Stimulated activated naive CD8-positive, alpha-beta T cell treated with anti-CD3 and anti-CD28 coated beads, Interleukin-15, Interleukin-2, amounts not matched to agents 100 U/mL and 50 U/mL, for 24 hours (primary cell): ENCODE measurements around the gene TMEM201.

Experiments used
- ATAC-seq: fragments of 150-1000 bp; cut with Tn5 transposase; one replicate; pipeline ENCODE4 v1.10.0; 2021
- DNase-seq: peaks from one replicate; pipeline ENCODE4 v3.0.0; 2021

TMEM201 gene

GRCh38 chr1:9577423-9577822 is 11.3 kb upstream of the TMEM201 start:
- ATAC-seq (no peak), DNase-seq (no peak)

- no peak for ATAC-seq
- DNase-seq, result no peak
These were observed 7.8 kb upstream of the TMEM201 start for GRCh38 chr1:9580942-9581341.

- no peak for ATAC-seq
- no peak for DNase-seq
These were observed 2.5 kb upstream of the TMEM201 start for GRCh38 chr1:9586147-9586766.

- peak; percentile 11 for ATAC-seq
- DNase-seq, result peak; percentile 58
These were observed 520 bp downstream of the TMEM201 start for GRCh38 chr1:9589144-9589718.

GRCh38 chr1:9589719-9590157 is 1.0 kb downstream of the TMEM201 start:
- DNase-seq (no peak), ATAC-seq (no peak)

GRCh38 chr1:9590201-9590600 is 1.5 kb downstream of the TMEM201 start:
- ATAC-seq (no peak), DNase-seq (no peak)

- DNase-seq (no peak), ATAC-seq (no peak)
These were observed 2.4 kb downstream of the TMEM201 start for GRCh38 chr1:9590945-9591668.

- no peak for ATAC-seq
- no peak for DNase-seq
These were observed 3.2 kb downstream of the TMEM201 start for GRCh38 chr1:9591669-9592509.

GRCh38 chr1:9592510-9593075 is 3.9 kb downstream of the TMEM201 start:
- ATAC-seq (no peak), DNase-seq (no peak)

GRCh38 chr1:9593147-9593491 is 4.4 kb downstream of the TMEM201 start:
- no peak for DNase-seq
- no peak for ATAC-seq

GRCh38 chr1:9593492-9594465 is 5.1 kb downstream of the TMEM201 start:
- peak; percentile 30 for ATAC-seq
- DNase-seq, result peak; percentile 63

- ATAC-seq (no peak), DNase-seq (no peak)
These were observed 5.9 kb downstream of the TMEM201 start for GRCh38 chr1:9594471-9595155.

GRCh38 chr1:9595156-9595967 is 6.7 kb downstream of the TMEM201 start:
- no peak for ATAC-seq
- DNase-seq, result no peak

GRCh38 chr1:9595968-9596340 is 7.2 kb downstream of the TMEM201 start:
- DNase-seq (no peak), ATAC-seq (no peak)

- ATAC-seq (no peak), DNase-seq (no peak)
These were observed 7.9 kb downstream of the TMEM201 start for GRCh38 chr1:9596415-9597123.

GRCh38 chr1:9597361-9598315 is 8.9 kb downstream of the TMEM201 start:
- ATAC-seq, result no peak
- DNase-seq, result no peak

- DNase-seq (no peak), ATAC-seq (no peak)
These were observed 9.6 kb downstream of the TMEM201 start for GRCh38 chr1:9598316-9598700.

GRCh38 chr1:9599741-9600140 is 11.0 kb downstream of the TMEM201 start:
- DNase-seq (no peak), ATAC-seq (no peak)
